HCT116 (cell line): Measurements from ENCODE around the gene PGC. TPM values are rescaled to one million over a fixed set of nuclear protein-coding genes. Genes with fewer than 3 reads are reported as not detected.

ENCODE experiments used
- ATAC-seq: fragments of 200-7000 bp; cut with Tn5 transposase; 2 replicates; pipeline ENCODE4 v1.9.1; 2020; ENCODE audit warnings: mild to moderate bottlenecking, moderate library complexity
- BruUV-seq: library from RNA; stranded (reverse); fragments of 400-500 nt; replicated peaks from 2 replicates; lab custom pipeline; 2021; lab: Mats Ljungman, UMichigan
- CTCF ChIA-PET: fragments of 300-600 bp; sonication (Branson Sonifier 250); formaldehyde crosslinking; loops from one replicate; lab custom pipeline; 2021; ENCODE audit warnings: antibody characterized with exemption; lab: Charles Lee
- POLR2A ChIA-PET: fragments of 300-600, 350-600 bp; sonication (Branson Sonifier 250); formaldehyde crosslinking; loops from one replicate; lab custom pipeline; 2021; ENCODE audit warnings: antibody characterized with exemption; lab: Charles Lee
- RAD21 ChIA-PET, 2 experiments: fragments of 300-600 bp; sonication (Branson Sonifier 250); formaldehyde crosslinking; loops; one replicate each; lab custom pipeline; 2023; ENCODE audit warnings: low total read pairs in 2 of 2; ENCODE audit not compliant: uncharacterized antibody in 2 of 2, unreplicated experiment in 2 of 2, low non-redundant PET in 1 of 2; lab: Charles Lee
- DNase-seq: peaks from one replicate; pipeline ENCODE4 v3.0.0-alpha.2; 2010; ENCODE audit warnings: low read depth, low spot score
- H2AFZ ChIP-seq: fragments of 200-600 bp; shearing (Covaris generic), sonication (generic); 2 replicates; pipeline ENCODE4 v1.6.1; 2017; ENCODE audit warnings: low read depth, mixed run types, mixed read lengths, antibody characterized with exemption, low read length; ENCODE audit not compliant: poor library complexity, severe bottlenecking
- H3K27ac ChIP-seq: 2 replicates; pipeline ENCODE4 v1.5.1; 2012; ENCODE audit warnings: low read depth, low read length
- H3K27me3 ChIP-seq: fragments of 200-600 bp; sonication (generic); 2 replicates; pipeline ENCODE4 v1.6.1; 2016; ENCODE audit warnings: mixed run types, low read length, mixed read lengths; ENCODE audit not compliant: insufficient read depth
- H3K36me3 ChIP-seq, 2 experiments: fragments of 200-500 bp in 1 of 2; fragments of 200-600 bp in 1 of 2; sonication (Bioruptor generic) in 1 of 2; sonication (generic) in 1 of 2; 2 replicates each; pipeline versions ENCODE4 v1.5.1 to v1.6.1; 2014 to 2016; ENCODE audit warnings: low read length in 2 of 2, inconsistent platforms in 1 of 2, mixed read lengths in 1 of 2, mixed run types in 1 of 2; ENCODE audit not compliant: insufficient read depth in 2 of 2, control insufficient read depth in 1 of 2
- H3K4me1 ChIP-seq, 2 experiments: fragments of 200-600 bp in 1 of 2; sonication (generic) in 1 of 2; 2 replicates each; pipeline versions ENCODE4 v1.5.1 to v1.6.1; 2012 to 2017; ENCODE audit warnings: low read length in 2 of 2, inconsistent platforms in 1 of 2, mild to moderate bottlenecking in 1 of 2, mixed read lengths in 1 of 2, mixed run types in 1 of 2, moderate library complexity in 1 of 2; ENCODE audit not compliant: insufficient read depth in 2 of 2, control insufficient read depth in 1 of 2
- H3K4me2 ChIP-seq: fragments of 200-600 bp; sonication (generic); 2 replicates; pipeline ENCODE4 v1.6.1; 2017; ENCODE audit warnings: mixed run types, low read length, mixed read lengths
- H3K4me3 ChIP-seq, 2 experiments: fragments of 200-600 bp in 1 of 2; sonication (generic) in 1 of 2; replicated peaks in 1 of 2; 2 replicates each; pipeline ENCODE4 v1.5.1; 2011 to 2016; ENCODE audit warnings: low read length in 2 of 2, control low read depth in 1 of 2, low read depth in 1 of 2, mild to moderate bottlenecking in 1 of 2, mixed read lengths in 1 of 2, mixed run types in 1 of 2
- H3K79me2 ChIP-seq: fragments of 200-600 bp; sonication (generic); 2 replicates; pipeline ENCODE4 v1.6.1; 2017; ENCODE audit warnings: mild to moderate bottlenecking, mixed run types, low read length, moderate library complexity, mixed read lengths; ENCODE audit not compliant: insufficient read depth
- H3K9ac ChIP-seq: fragments of 200-600 bp; sonication (generic); 2 replicates; pipeline ENCODE4 v1.6.1; 2016; ENCODE audit warnings: low read length, mixed read lengths
- H3K9me2 ChIP-seq: fragments of 200-600 bp; sonication (generic), shearing (Covaris generic); 2 replicates; pipeline ENCODE4 v1.6.1; 2017; ENCODE audit warnings: mixed run types, mild to moderate bottlenecking, moderate library complexity; ENCODE audit not compliant: insufficient read depth
- H3K9me3 ChIP-seq, 2 experiments: fragments of 200-500 bp in 1 of 2; fragments of 200-600 bp in 1 of 2; sonication (Bioruptor generic) in 1 of 2; sonication (generic) in 1 of 2; 2 replicates each; pipeline ENCODE4 v1.6.1; 2014 to 2017; ENCODE audit warnings: low read length in 2 of 2, mixed read lengths in 2 of 2, inconsistent platforms in 1 of 2, low read depth in 1 of 2, mild to moderate bottlenecking in 1 of 2, mixed run types in 1 of 2, moderate library complexity in 1 of 2; ENCODE audit not compliant: control insufficient read depth in 1 of 2, insufficient read depth in 1 of 2
- H4K20me1 ChIP-seq: fragments of 200-600 bp; sonication (generic), shearing (Covaris generic); 2 replicates; pipeline ENCODE4 v1.6.1; 2017; ENCODE audit warnings: mixed run types, mild to moderate bottlenecking, moderate library complexity; ENCODE audit not compliant: insufficient read depth
- CEBPB ChIP-seq: IDR thresholded peaks from 2 replicates; pipeline ENCODE4 v1.6.1; 2012; ENCODE audit warnings: low read depth
- CTCF ChIP-seq, 3 experiments: fragments of 200-600 bp in 1 of 3; sonication (generic) in 1 of 3; IDR thresholded peaks in 2 of 3; conservative IDR thresholded peaks in 1 of 3; 2 replicates each; pipeline ENCODE4 v1.5.1; 2012 to 2017; ENCODE audit warnings: low read depth in 2 of 3, low read length in 2 of 3, antibody characterized with exemption in 1 of 3, borderline replicate concordance in 1 of 3, control low read depth in 1 of 3, mild to moderate bottlenecking in 1 of 3, mixed read lengths in 1 of 3, mixed run types in 1 of 3, moderate library complexity in 1 of 3; ENCODE audit not compliant: insufficient read depth in 1 of 3
- ELF1 ChIP-seq: IDR thresholded peaks from 2 replicates; pipeline ENCODE4 v1.6.1; 2012; ENCODE audit warnings: low read depth, borderline replicate concordance
- EZH2 ChIP-seq: fragments of 200-600 bp; sonication (generic); IDR thresholded peaks from 2 replicates; pipeline ENCODE4 v1.6.1; 2017; ENCODE audit warnings: antibody characterized with exemption, mixed run types
- EZH2phosphoT487 ChIP-seq: fragments of 200-600 bp; IDR thresholded peaks from 2 replicates; pipeline ENCODE4 v1.6.1; 2018; ENCODE audit warnings: antibody characterized with exemption, borderline replicate concordance
- JUND ChIP-seq: IDR thresholded peaks from 2 replicates; pipeline ENCODE4 v1.6.1; 2012
- POLR2A ChIP-seq: IDR thresholded peaks from 2 replicates; pipeline ENCODE4 v1.7.0; 2011; ENCODE audit warnings: borderline replicate concordance; ENCODE audit not compliant: insufficient read depth, insufficient read length; ENCODE audit errors: extremely low read depth
- POLR2AphosphoS5 ChIP-seq: IDR thresholded peaks from 2 replicates; pipeline ENCODE4 v1.6.1; 2011; ENCODE audit warnings: mild to moderate bottlenecking, low read depth, low read length, moderate library complexity
- RAD21 ChIP-seq: IDR thresholded peaks from 2 replicates; pipeline ENCODE4 v1.6.1; 2012; ENCODE audit warnings: low read depth, mild to moderate bottlenecking
- TCF7L2 ChIP-seq: IDR thresholded peaks from 2 replicates; pipeline ENCODE4 v1.7.0; 2011; ENCODE audit warnings: borderline replicate concordance, inconsistent platforms; ENCODE audit not compliant: insufficient read depth, insufficient read length; ENCODE audit errors: extremely low read depth
- YY1 ChIP-seq: IDR thresholded peaks from 2 replicates; pipeline ENCODE4 v1.6.1; 2011; ENCODE audit warnings: low read length, low read depth, moderate library complexity, mild to moderate bottlenecking; ENCODE audit not compliant: insufficient replicate concordance; ENCODE audit errors: extremely low read depth
- intact Hi-C: fragments of 100-400 bp; cut with micrococcal nuclease; formaldehyde crosslinking; loops from 2 replicates; pipeline ENCODE4 v1.10.0; 2022
- total RNA-seq: library from RNA; stranded (reverse); gene quantifications from one replicate; pipeline ENCODE4 v1.2.1, GENCODE V29; 2021; ENCODE audit not compliant: unreplicated experiment

PGC gene
- total RNA-seq, 1 experiment from 2014 or later: 1.2 TPM

GRCh38 chr6:41705996-41706835 lies 41.0 kb downstream of the PGC start:
- no peak for DNase-seq
- H3K36me3 ChIP-seq: no peaks in the 10 kb centered on the region
- BruUV-seq: no TSS peak
- no peaks in the 10 kb centered on the region for H4K20me1 ChIP-seq
- no peaks in the 10 kb centered on the region for H3K9me2 ChIP-seq
- no peak overlapping the region for H2AFZ ChIP-seq
- CTCF ChIA-PET: interaction anchor here (0.6 to 3.4 kb wide), 12 partner anchors 10 to 104 kb away, joined by 3 to 19 read pairs (median 4); no protein-coding TSS in a partner anchor
- peaks cover 0 to 14% of the 10 kb centered on the region in 2 experiments; a peak in 3 of 4 replicates for H3K4me1 ChIP-seq
- POLR2A ChIA-PET: no interaction called here
- TF ChIP-seq JUND (no peak), EZH2phosphoT487 (no peak), POLR2A (no peak), POLR2AphosphoS5 (no peak), CTCF (IDR thresholded peaks at IDR 0.05 in 2 of 3, conservative IDR thresholded peaks at IDR 0.05 in 1 of 3; ENCODE audit: borderline replicate concordance in 1 of 3, insufficient read depth in 1 of 3, low read depth in 2 of 3, low read length in 2 of 3) (peak; percentile 84 to 93 (median 90)), RAD21 (peak; percentile 83), CEBPB (no peak), EZH2 (no peak), YY1 (no peak), TCF7L2 (no peak), ELF1 (no peak)
- ATAC-seq: peak; percentile 97
- H3K79me2 ChIP-seq: no peaks in the 10 kb centered on the region
- peak overlapping the region; percentile 60 for H3K4me2 ChIP-seq
- intact Hi-C loops: loop anchor here (1.0 to 5.0 kb wide), 2 partner anchors 70 to 336 kb away; no protein-coding TSS in a partner anchor
- no peaks in the 10 kb centered on the region for H3K9me3 ChIP-seq
- RAD21 ChIA-PET: interaction anchor here in 1 of 2 experiments (0.7 kb wide), 1 partner anchor 31 kb away, joined by 3 read pairs; no protein-coding TSS in a partner anchor
- peak overlapping the region; percentile 23; the same call in 1 of the 2 replicates for H3K9ac ChIP-seq
- no peaks in the 10 kb centered on the region for H3K27me3 ChIP-seq
- H3K27ac ChIP-seq: peak overlapping the region; percentile 40
- H3K4me3 ChIP-seq: no peak overlapping the region
